IPS-15b (cell line): Measurements from ENCODE around the gene MSH6.
"Not testable (repeated sequence)": the region's sequence is repeated elsewhere in the genome, so short reads cannot be mapped to it uniquely, and the experiment has no call there.

Experiments used
- H3K27me3 ChIP-seq: one replicate; pipeline ENCODE4 v1.6.1; 2013; ENCODE audit warnings: low read length; ENCODE audit not compliant: control insufficient read depth, insufficient read depth
- H3K36me3 ChIP-seq: one replicate; pipeline ENCODE4 v1.6.1; 2013; ENCODE audit warnings: low read length; ENCODE audit not compliant: control insufficient read depth, insufficient read depth
- H3K4me1 ChIP-seq: one replicate; pipeline ENCODE4 v1.6.1; 2013; ENCODE audit warnings: mild to moderate bottlenecking, low read length; ENCODE audit not compliant: control insufficient read depth, insufficient read depth
- H3K4me3 ChIP-seq: one replicate; pipeline ENCODE4 v1.5.1; 2013; ENCODE audit warnings: low read depth, low read length
- H3K9ac ChIP-seq: one replicate; pipeline ENCODE4 v1.6.1; 2013; ENCODE audit warnings: low read depth, mild to moderate bottlenecking, low read length
- H3K9me3 ChIP-seq: one replicate; pipeline ENCODE4 v1.6.1; 2013; ENCODE audit warnings: mild to moderate bottlenecking, low read length; ENCODE audit not compliant: control insufficient read depth, insufficient read depth

MSH6 gene

DNA sequence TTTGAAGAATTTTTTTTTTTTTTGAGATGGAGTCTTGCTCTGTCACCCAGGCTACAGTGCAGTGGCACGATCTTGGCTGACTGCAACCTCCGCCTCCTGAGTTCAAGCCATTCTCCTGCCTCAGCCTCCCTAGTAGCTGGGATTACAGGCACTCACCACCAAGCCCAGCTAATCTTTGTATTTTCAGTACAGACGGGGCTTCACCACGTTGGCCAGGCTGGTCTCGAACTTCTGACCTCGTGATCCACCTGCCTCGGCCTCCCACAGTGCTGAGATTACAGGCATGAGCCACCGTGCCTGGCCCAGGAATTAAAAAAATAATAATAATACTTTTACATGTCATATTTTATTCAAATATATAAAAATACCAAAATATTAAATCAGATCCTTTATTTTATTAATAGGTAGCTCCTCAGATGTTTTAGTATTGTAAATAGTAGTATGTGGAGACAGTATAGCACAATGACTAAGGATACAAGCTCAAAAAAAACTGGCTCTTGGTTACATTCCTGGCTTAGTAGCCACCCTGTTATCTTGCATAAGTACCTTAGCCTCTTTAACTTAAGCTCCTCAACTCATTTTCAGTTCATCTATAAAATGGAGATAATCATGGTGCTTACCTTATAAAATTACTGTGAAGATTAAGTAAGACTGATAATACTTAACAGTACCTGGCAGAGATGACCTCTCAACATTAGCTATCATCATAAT is 70.3 kb downstream of the MSH6 start:
- not testable (repeated sequence) for H3K4me1 ChIP-seq, H3K9ac ChIP-seq, H3K4me3 ChIP-seq, H3K36me3 ChIP-seq, H3K9me3 ChIP-seq, H3K27me3 ChIP-seq
